Measurements from ENCODE around the gene ANKRD29.

The ANKRD29 gene

GRCh38 chr18:23553887-23554286, 108.8 kb downstream of the ANKRD29 start:
- TF ChIP-seq TAF1 (IDR thresholded peaks at IDR 0.05; ENCODE audit: low read depth), result no peak
- TF ChIP-seq FOXM1 (IDR thresholded peaks at IDR 0.05; ENCODE audit: borderline replicate concordance, low read depth), result no peak
- no peak for TF ChIP-seq CEBPB (IDR thresholded peaks at IDR 0.05)
- no peak for TF ChIP-seq NFIC (IDR thresholded peaks at IDR 0.05)
- no peak for TF ChIP-seq EP300 (IDR thresholded peaks at IDR 0.05; ENCODE audit: borderline replicate concordance)
- TF ChIP-seq YY1 (IDR thresholded peaks at IDR 0.05; ENCODE audit: low read depth), result no peak
- TF ChIP-seq CREB1 (IDR thresholded peaks at IDR 0.05; ENCODE audit: low read depth), result no peak
- no peak for TF ChIP-seq TEAD4 (IDR thresholded peaks at IDR 0.05)

GRCh38 chr18:23552505-23552904, 110.2 kb downstream of the ANKRD29 start:
- TF ChIP-seq TCF12 (IDR thresholded peaks at IDR 0.05; ENCODE audit: low read depth), result no peak

DNA sequence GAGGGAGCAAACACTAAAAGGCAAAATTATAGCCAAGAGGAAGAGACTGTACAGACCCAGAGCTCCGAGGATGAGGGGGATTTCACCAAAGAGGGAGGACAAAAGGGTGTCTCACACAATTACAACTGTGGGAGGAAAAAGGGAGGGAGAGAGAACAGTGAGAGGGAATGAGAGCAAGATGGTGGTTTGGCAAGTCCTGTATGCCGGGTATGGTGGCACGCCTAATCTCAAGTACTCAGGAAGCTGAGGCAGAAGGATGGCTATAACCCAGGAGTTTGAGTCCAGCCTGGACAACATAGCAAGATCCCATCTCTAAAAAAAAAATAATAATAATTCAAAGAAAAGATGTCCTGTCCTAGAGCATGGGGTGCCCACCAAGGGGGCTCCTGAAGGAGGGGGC, 110.7 kb downstream of the ANKRD29 start:
- TF ChIP-seq ZBTB7A (IDR thresholded peaks at IDR 0.05; ENCODE audit: low read depth), result no peak
- no peak for TF ChIP-seq TEAD4 (IDR thresholded peaks at IDR 0.05)
- no peak for TF ChIP-seq YY1 (IDR thresholded peaks at IDR 0.05; ENCODE audit: low read depth)
- no peak for TF ChIP-seq EP300 (IDR thresholded peaks at IDR 0.05; ENCODE audit: borderline replicate concordance)
- no peak for TF ChIP-seq USF1 (IDR thresholded peaks at IDR 0.05)
- no peak for TF ChIP-seq RAD21 (IDR thresholded peaks at IDR 0.05; ENCODE audit: low read depth)
- TF ChIP-seq EGR1 (IDR thresholded peaks at IDR 0.05), result no peak
- no peak for TF ChIP-seq TAF1 (IDR thresholded peaks at IDR 0.05; ENCODE audit: low read depth)
- TF ChIP-seq FOXM1 (IDR thresholded peaks at IDR 0.05; ENCODE audit: borderline replicate concordance, low read depth), result no peak
- TF ChIP-seq CREB1 (IDR thresholded peaks at IDR 0.05; ENCODE audit: low read depth), result no peak
- TF ChIP-seq NFIC (IDR thresholded peaks at IDR 0.05), result no peak
- TF ChIP-seq, protein P1, sequence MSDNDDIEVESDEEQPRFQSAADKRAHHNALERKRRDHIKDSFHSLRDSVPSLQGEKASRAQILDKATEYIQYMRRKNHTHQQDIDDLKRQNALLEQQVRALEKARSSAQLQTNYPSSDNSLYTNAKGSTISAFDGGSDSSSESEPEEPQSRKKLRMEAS (IDR thresholded peaks at IDR 0.05), result no peak
- TF ChIP-seq, protein P2, sequence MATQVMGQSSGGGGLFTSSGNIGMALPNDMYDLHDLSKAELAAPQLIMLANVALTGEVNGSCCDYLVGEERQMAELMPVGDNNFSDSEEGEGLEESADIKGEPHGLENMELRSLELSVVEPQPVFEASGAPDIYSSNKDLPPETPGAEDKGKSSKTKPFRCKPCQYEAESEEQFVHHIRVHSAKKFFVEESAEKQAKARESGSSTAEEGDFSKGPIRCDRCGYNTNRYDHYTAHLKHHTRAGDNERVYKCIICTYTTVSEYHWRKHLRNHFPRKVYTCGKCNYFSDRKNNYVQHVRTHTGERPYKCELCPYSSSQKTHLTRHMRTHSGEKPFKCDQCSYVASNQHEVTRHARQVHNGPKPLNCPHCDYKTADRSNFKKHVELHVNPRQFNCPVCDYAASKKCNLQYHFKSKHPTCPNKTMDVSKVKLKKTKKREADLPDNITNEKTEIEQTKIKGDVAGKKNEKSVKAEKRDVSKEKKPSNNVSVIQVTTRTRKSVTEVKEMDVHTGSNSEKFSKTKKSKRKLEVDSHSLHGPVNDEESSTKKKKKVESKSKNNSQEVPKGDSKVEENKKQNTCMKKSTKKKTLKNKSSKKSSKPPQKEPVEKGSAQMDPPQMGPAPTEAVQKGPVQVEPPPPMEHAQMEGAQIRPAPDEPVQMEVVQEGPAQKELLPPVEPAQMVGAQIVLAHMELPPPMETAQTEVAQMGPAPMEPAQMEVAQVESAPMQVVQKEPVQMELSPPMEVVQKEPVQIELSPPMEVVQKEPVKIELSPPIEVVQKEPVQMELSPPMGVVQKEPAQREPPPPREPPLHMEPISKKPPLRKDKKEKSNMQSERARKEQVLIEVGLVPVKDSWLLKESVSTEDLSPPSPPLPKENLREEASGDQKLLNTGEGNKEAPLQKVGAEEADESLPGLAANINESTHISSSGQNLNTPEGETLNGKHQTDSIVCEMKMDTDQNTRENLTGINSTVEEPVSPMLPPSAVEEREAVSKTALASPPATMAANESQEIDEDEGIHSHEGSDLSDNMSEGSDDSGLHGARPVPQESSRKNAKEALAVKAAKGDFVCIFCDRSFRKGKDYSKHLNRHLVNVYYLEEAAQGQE (IDR thresholded peaks at IDR 0.05; ENCODE audit: low read depth), result no peak
- TF ChIP-seq CEBPB (IDR thresholded peaks at IDR 0.05), result no peak
- TF ChIP-seq TCF12 (IDR thresholded peaks at IDR 0.05; ENCODE audit: low read depth), result no peak

- TF ChIP-seq TEAD4 (IDR thresholded peaks at IDR 0.05), result no peak
- peak; percentile 44; the same call in 1 of the 2 replicates for TF ChIP-seq USF1 (IDR thresholded peaks at IDR 0.05)
- TF ChIP-seq EGR1 (IDR thresholded peaks at IDR 0.05), result no peak
- 0 out of 2 replicates have a peak, but pooled peaks have one; percentile 20 for TF ChIP-seq TCF12 (IDR thresholded peaks at IDR 0.05; ENCODE audit: low read depth)
- peak; percentile 66 for TF ChIP-seq NFIC (IDR thresholded peaks at IDR 0.05)
Observed at GRCh38 chr18:23550898-23551297, 111.8 kb downstream of the ANKRD29 start.
